Right forelimb (tissue), 1 donor: ENCODE data around the gene THBS1.

ENCODE experiments used
- DNase-seq: peaks from one replicate; pipeline ENCODE4 v3.0.0-alpha.2; 2018

Gene THBS1

DNA sequence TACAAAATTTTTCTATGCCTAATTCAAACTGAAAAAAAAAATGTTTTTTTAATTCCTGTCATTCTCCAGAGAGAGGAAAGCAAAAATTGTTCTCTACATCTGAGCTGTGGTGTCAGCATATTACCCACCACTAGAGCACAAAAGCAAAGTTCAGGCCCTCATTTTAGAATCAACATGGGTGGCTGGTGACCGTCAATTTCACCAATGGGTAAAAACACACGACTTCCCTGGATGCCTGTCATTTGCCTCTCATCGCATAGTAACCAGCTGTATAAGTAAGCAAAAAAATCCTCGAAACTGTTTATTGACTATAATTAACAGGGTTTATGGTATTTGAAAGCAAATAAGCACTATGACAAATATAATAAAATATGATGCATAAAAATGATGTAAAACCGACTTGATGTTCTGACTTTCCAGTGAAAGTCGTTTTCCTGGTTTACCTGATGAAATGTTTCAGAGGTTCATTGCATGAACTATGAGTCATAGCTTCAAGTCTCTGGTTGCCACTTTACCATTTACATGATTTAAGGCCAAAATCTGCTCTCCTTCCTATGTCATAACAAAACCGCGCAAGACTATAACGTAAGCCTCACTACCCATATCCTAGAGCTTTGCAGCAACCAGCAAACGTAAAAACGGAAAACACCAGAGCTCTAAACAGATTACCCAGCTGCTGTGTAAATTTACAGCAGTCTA is 60.5 kb downstream of the THBS1 start:
- DNase-seq = no peak

- no peak for DNase-seq
Observed at GRCh38 chr15:39642011-39642640, 61.2 kb downstream of the THBS1 start.

DNA sequence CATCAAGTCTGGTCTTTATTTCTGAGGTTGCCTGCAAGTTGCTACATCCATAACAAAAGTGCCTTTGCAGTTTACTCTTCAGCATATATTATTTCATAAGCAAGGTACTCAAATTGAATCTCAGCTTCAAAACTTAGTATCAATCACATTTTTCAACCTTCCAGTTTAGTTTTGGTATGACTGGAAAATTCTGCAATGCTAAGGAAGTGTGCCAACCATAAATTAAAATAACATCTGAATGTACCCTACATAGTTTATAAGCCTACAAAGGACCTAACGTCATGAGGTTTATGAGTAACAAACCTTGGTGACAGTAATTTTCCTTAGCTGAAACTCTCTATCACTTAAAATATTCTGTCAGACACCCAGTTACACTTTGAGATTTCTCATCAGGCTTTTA is 62.8 kb downstream of the THBS1 start:
- no peak for DNase-seq

GRCh38 chr15:39644136-39644535 is 63.3 kb downstream of the THBS1 start:
- no peak for DNase-seq

- no peak for DNase-seq
Observed at GRCh38 chr15:39645138-39645975, 64.5 kb downstream of the THBS1 start.

- no peak for DNase-seq
Observed at GRCh38 chr15:39645976-39646257, 65.0 kb downstream of the THBS1 start.

DNA sequence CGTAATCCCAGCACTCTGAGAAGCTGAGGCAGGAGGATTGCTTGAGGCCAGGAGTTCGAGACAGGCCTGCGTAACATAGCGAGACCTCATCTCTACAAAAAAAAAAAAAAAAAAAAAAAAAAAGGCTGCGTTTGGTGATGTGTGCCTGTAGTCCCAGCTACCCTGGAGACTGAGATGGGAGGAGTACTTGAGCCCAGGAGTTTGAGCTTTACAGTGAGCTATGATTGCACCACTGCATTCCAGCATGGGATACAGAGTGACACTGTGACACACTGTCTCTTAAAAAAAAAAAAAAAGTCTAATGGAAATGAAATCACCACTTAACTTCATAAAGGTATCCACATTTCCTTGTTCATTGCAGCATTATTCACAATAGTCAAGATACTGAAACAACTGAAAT is 65.5 kb downstream of the THBS1 start:
- DNase-seq = no peak
